H1 (cell line): Measurements from ENCODE around the gene RANBP9. TPM values are rescaled to one million over a fixed set of nuclear protein-coding genes. Genes with fewer than 3 reads are reported as not detected.

Experiments
- ASH2L ChIP-seq: fragments of 200-600, 300-600 bp; sonication (generic); IDR thresholded peaks from one replicate; pipeline ENCODE4 v1.7.1; 2017; ENCODE audit warnings: low read length
- EGR1 ChIP-seq: IDR thresholded peaks from 2 replicates; pipeline ENCODE4 v1.6.1; 2011; ENCODE audit warnings: low read depth, low read length, borderline replicate concordance
- SP2 ChIP-seq: IDR thresholded peaks from 2 replicates; pipeline ENCODE4 v1.6.1; 2012; ENCODE audit warnings: mild to moderate bottlenecking, low read length, inconsistent platforms
- polyA plus RNA-seq, 7 experiments: library from polyadenylated mRNA; depleted of rRNA in 3 of 7; stranded (reverse) in 5 of 7; unstranded in 2 of 7; fragments of >200 nt in 5 of 7; fragments of 200-250 nt in 2 of 7; gene quantifications; 1 replicate in 5 of 7; 2 replicates in 1 of 7; 4 replicates in 1 of 7; pipeline versions ENCODE4 v1.2.1 to v1.2.3, GENCODE V29; 2011 to 2013; ENCODE audit warnings: missing spikeins in 2 of 7, mixed read lengths in 2 of 7
- total RNA-seq: library from RNA; stranded (reverse); fragmentation: NEBNext Ultra II Directional; extraction: Animal tissue kit (Norgen Biotek cat#: 25700); gene quantifications from 2 replicates; pipeline ENCODE4 v1.2.1, GENCODE V29; 2021

RANBP9 gene
- total and polyA plus RNA-seq, 2 of the 8 experiments (the other 6 are each of a cell fraction or from before 2014, with no cell fraction given): 13.0 to 36.7 TPM

DNA sequence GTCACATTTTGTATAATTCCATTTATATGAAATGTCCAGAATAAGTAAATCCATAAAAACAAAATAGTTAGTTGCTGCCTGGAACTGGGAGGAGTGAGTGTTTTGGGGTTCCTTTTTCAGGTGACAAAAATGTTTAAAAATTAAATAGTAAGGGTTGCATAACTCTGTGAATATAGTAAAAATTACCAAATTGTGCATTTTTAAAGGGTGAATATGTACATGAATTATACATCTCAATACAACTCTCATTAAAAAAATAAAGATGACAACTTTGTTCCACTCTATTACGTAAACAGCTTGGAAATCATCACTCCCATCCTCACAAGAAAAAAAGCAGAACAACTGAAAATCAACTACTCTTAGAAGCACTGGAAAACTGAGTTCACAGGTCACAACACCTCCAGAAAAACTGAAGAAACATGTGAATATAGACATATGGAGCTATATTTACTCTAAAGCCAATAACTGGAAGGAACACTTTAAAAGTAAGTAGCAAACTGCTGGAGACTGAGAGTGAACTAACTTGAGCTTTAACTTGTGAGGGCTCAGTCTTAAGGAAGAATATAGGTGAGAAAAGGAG lies 40.0 kb downstream of the RANBP9 start (continued):
- TF ChIP-seq ASH2L: no peak
- TF ChIP-seq SP2: no peak
- no peak for TF ChIP-seq EGR1
